Osteoblast (primary cell): ENCODE results near the gene MERTK. TPM values are rescaled to one million over a fixed set of nuclear protein-coding genes. Genes with fewer than 3 reads are reported as not detected.
A peak's percentile ranks its signal among the peaks of the same experiment; 100 is the strongest.

ENCODE experiments used
- DNase-seq: peaks from one replicate; pipeline ENCODE4 v3.0.0; 2011; ENCODE audit warnings: low spot score, mixed read lengths; ENCODE audit not compliant: insufficient read length; ENCODE audit errors: missing footprints
- H2AFZ ChIP-seq: 2 replicates; pipeline ENCODE4 v1.6.0; 2011; ENCODE audit warnings: mild to moderate bottlenecking, low read length
- H3K27ac ChIP-seq: 2 replicates; pipeline ENCODE4 v1.5.1; 2011; ENCODE audit warnings: mild to moderate bottlenecking, low read depth, low read length, moderate library complexity
- H3K27me3 ChIP-seq: 2 replicates; pipeline ENCODE4 v1.6.0; 2012; ENCODE audit warnings: mild to moderate bottlenecking, control low read depth, inconsistent platforms, low read length, moderate library complexity; ENCODE audit not compliant: insufficient read depth
- H3K36me3 ChIP-seq: 2 replicates; pipeline ENCODE4 v1.5.1; 2011; ENCODE audit warnings: mild to moderate bottlenecking, low read length, control low read depth, moderate library complexity; ENCODE audit not compliant: insufficient read depth
- H3K4me1 ChIP-seq: 2 replicates; pipeline ENCODE4 v1.5.1; 2011; ENCODE audit warnings: mild to moderate bottlenecking, low read length, control low read depth, moderate library complexity; ENCODE audit not compliant: insufficient read depth
- H3K4me2 ChIP-seq: 2 replicates; pipeline ENCODE4 v1.6.0; 2011; ENCODE audit warnings: mild to moderate bottlenecking, low read length; ENCODE audit not compliant: insufficient read depth
- H3K4me3 ChIP-seq: fragments of 200-600 bp; sonication (generic); 3 replicates; pipeline ENCODE4 v1.5.1; 2012; ENCODE audit warnings: mild to moderate bottlenecking, low read length, inconsistent platforms; ENCODE audit not compliant: insufficient read depth
- H3K79me2 ChIP-seq: 2 replicates; pipeline ENCODE4 v1.6.0; 2012; ENCODE audit warnings: mild to moderate bottlenecking, low read length, control low read depth, inconsistent platforms; ENCODE audit not compliant: insufficient read depth
- H3K9me3 ChIP-seq: 2 replicates; pipeline ENCODE4 v1.5.1; 2011; ENCODE audit warnings: low read depth, low read length, control low read depth
- H4K20me1 ChIP-seq: 2 replicates; pipeline ENCODE4 v1.6.0; 2012; ENCODE audit warnings: mild to moderate bottlenecking, low read length, control low read depth; ENCODE audit not compliant: insufficient read depth
- CTCF ChIP-seq: IDR thresholded peaks from 2 replicates; pipeline ENCODE4 v1.5.1; 2011; ENCODE audit warnings: mild to moderate bottlenecking, low read depth, low read length, moderate library complexity; ENCODE audit errors: extremely low read depth
- total RNA-seq: library from RNA; depleted of rRNA; stranded (reverse); fragments of >200 nt; gene quantifications from 2 replicates; pipeline ENCODE4 v1.2.3, GENCODE V29; 2012

Gene MERTK
- total RNA-seq, 1 donor: 0.72 TPM

GRCh38 chr2:112021781-112022231 lies 123.4 kb downstream of the MERTK start:
- no peaks in the 10 kb centered on the region for H4K20me1 ChIP-seq
- H3K4me1 ChIP-seq: no peaks in the 10 kb centered on the region
- no peak overlapping the region for H3K4me3 ChIP-seq
- H3K79me2 ChIP-seq: no peaks in the 10 kb centered on the region
- no peak overlapping the region for H3K4me2 ChIP-seq
- H3K9me3 ChIP-seq: no peaks in the 10 kb centered on the region
- no peak overlapping the region for H2AFZ ChIP-seq
- no peaks in the 10 kb centered on the region for H3K36me3 ChIP-seq
- peaks cover 34% of the 10 kb centered on the region for H3K27me3 ChIP-seq
- no peak for TF ChIP-seq CTCF
- DNase-seq: peak; percentile 76
- no peak overlapping the region for H3K27ac ChIP-seq

GRCh38 chr2:112023707-112024106 lies 125.3 kb downstream of the MERTK start:
- Histone ChIP-seq H3K4me3 (no peak overlapping the region), H3K4me1 (no peaks in the 10 kb centered on the region), H4K20me1 (no peaks in the 10 kb centered on the region), H3K79me2 (no peaks in the 10 kb centered on the region), H3K36me3 (no peaks in the 10 kb centered on the region), H3K9me3 (no peaks in the 10 kb centered on the region), H2AFZ (no peak overlapping the region), H3K4me2 (no peak overlapping the region), H3K27ac (no peak overlapping the region), H3K27me3 (peaks cover 24% of the 10 kb centered on the region)
- no peak for TF ChIP-seq CTCF
- DNase-seq: no peak

- H2AFZ ChIP-seq: no peak overlapping the region
- DNase-seq: peak; percentile 65
Measured at GRCh38 chr2:112024231-112024630, 125.8 kb downstream of the MERTK start.

GRCh38 chr2:112024896-112025491 lies 126.6 kb downstream of the MERTK start:
- Histone ChIP-seq H2AFZ (no peak overlapping the region), H3K9me3 (no peaks in the 10 kb centered on the region), H3K4me3 (no peak overlapping the region), H3K4me2 (no peak overlapping the region), H3K79me2 (no peaks in the 10 kb centered on the region), H3K27me3 (peaks cover 11% of the 10 kb centered on the region), H3K27ac (no peak overlapping the region), H3K4me1 (no peaks in the 10 kb centered on the region), H4K20me1 (no peaks in the 10 kb centered on the region), H3K36me3 (no peaks in the 10 kb centered on the region)
- no peak for TF ChIP-seq CTCF
- peak; percentile 3 for DNase-seq

More at GRCh38 chr2:112024231-112024630, 125.8 kb downstream of the MERTK start:
- H4K20me1 ChIP-seq: no peaks in the 10 kb centered on the region
- TF ChIP-seq CTCF: no peak
- H3K9me3 ChIP-seq: no peaks in the 10 kb centered on the region
- H3K36me3 ChIP-seq: no peaks in the 10 kb centered on the region
- H3K4me1 ChIP-seq: no peaks in the 10 kb centered on the region
- no peaks in the 10 kb centered on the region for H3K79me2 ChIP-seq
- H3K4me3 ChIP-seq: no peak overlapping the region
- H3K27ac ChIP-seq: no peak overlapping the region
- no peak overlapping the region for H3K4me2 ChIP-seq
- H3K27me3 ChIP-seq: peaks cover 18% of the 10 kb centered on the region
